ENCODE measurements around the gene EOLA1. TPM values are rescaled to one million over a fixed set of nuclear protein-coding genes. Genes with fewer than 3 reads are reported as not detected.

EOLA1 gene
- total RNA-seq, 1 experiment from 2014 or later, result 7.9 TPM

DNA sequence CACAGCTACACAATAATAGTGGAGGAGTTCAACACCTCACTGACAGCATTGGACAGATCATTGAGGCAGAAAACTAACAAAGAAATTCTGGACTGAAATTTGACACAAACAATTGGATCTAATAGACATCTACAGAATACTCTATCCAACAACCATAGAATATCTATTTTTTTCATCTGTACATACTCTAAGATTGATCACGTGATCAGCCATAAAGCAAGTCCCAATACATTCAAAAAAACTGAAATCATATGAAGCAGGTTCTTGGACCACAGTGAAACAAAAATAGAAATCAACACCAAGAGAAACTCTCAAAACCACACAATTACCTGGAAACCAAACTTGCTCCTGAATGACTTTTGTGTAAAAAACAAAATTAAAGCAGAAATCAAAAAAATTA, 23.5 kb upstream of the EOLA1 start:
- Histone ChIP-seq H3K4me2 (ENCODE audit: insufficient read depth, insufficient read length, low read length) (no peak overlapping the region), H3K4ac (ENCODE audit: low read depth, low read length) (no peak overlapping the region), H3T11ph (ENCODE audit: low read length) (no peak overlapping the region), H3K79me2 (ENCODE audit: insufficient read depth, low read length) (no peaks in the 10 kb centered on the region), H2BK120ac (ENCODE audit: low read depth, low read length, poor library complexity, severe bottlenecking) (no peak overlapping the region), H2BK20ac (ENCODE audit: low read depth, low read length, poor library complexity, severe bottlenecking) (no peak overlapping the region), H3K23ac (ENCODE audit: insufficient read length, low read depth, low read length) (no peak overlapping the region), H3K27ac (ENCODE audit: insufficient read length, low read depth, low read length) (no peak overlapping the region), H3K56ac (ENCODE audit: insufficient read length, low read depth, low read length) (no peak overlapping the region), H4K8ac (replicated peaks; ENCODE audit: insufficient read length, low read depth, low read length) (no peak overlapping the region), H2BK12ac (ENCODE audit: insufficient read length, low read depth, low read length) (no peak overlapping the region), H3K9me3 (ENCODE audit: control insufficient read depth, low read depth, low read length) (peaks cover 26% of the 10 kb centered on the region), H2AFZ (ENCODE audit: low read length) (no peak overlapping the region), H4K91ac (ENCODE audit: insufficient read length, low read depth, low read length) (no peak overlapping the region), H3K18ac (ENCODE audit: insufficient read length, low read depth, low read length) (no peak overlapping the region), H3K9ac (ENCODE audit: extremely low read depth, insufficient read length, low read length) (no peak overlapping the region), H3K27me3 (ENCODE audit: insufficient read depth, low read length) (no peaks in the 10 kb centered on the region), H3K23me2 (ENCODE audit: insufficient read length, low read depth, low read length, poor library complexity, severe bottlenecking) (no peaks in the 10 kb centered on the region), H2BK5ac (ENCODE audit: insufficient read length, low read length) (no peak overlapping the region), H3K14ac (ENCODE audit: insufficient read depth, low read length) (no peak overlapping the region), H4K5ac (ENCODE audit: insufficient read length, low read depth, low read length) (no peak overlapping the region), H3K79me1 (ENCODE audit: insufficient read depth, low read depth, low read length, poor library complexity, severe bottlenecking) (no peaks in the 10 kb centered on the region), H2AK5ac (ENCODE audit: insufficient read length, low read length) (no peak overlapping the region), H3K4me1 (ENCODE audit: insufficient read depth, low read length) (no peaks in the 10 kb centered on the region), H2BK15ac (ENCODE audit: low read depth, low read length) (no peak overlapping the region), H4K20me1 (ENCODE audit: control insufficient read depth, insufficient read depth, insufficient read length) (no peaks in the 10 kb centered on the region)
- no peak for DNase-seq
- peaks cover 73 to 77% of the 10 kb centered on the region in 2 experiments for H3K9me3 Mint-ChIP-seq
- no peak overlapping the region for H3K27ac Mint-ChIP-seq
- no CpG with 5 or more reads among the region's 1 CpG for WGBS (ENCODE audit: extremely low coverage, insufficient read length, low lambda C conversion rate)
- TF ChIP-seq, protein P1, sequence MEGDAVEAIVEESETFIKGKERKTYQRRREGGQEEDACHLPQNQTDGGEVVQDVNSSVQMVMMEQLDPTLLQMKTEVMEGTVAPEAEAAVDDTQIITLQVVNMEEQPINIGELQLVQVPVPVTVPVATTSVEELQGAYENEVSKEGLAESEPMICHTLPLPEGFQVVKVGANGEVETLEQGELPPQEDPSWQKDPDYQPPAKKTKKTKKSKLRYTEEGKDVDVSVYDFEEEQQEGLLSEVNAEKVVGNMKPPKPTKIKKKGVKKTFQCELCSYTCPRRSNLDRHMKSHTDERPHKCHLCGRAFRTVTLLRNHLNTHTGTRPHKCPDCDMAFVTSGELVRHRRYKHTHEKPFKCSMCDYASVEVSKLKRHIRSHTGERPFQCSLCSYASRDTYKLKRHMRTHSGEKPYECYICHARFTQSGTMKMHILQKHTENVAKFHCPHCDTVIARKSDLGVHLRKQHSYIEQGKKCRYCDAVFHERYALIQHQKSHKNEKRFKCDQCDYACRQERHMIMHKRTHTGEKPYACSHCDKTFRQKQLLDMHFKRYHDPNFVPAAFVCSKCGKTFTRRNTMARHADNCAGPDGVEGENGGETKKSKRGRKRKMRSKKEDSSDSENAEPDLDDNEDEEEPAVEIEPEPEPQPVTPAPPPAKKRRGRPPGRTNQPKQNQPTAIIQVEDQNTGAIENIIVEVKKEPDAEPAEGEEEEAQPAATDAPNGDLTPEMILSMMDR (conservative IDR thresholded peaks at IDR 0.05), result no peak
- peaks cover 1% of the 10 kb centered on the region; the same call in 1 of the 2 replicates for H3K27me3 Mint-ChIP-seq (ENCODE audit: low read depth)
- H3K4me1 Mint-ChIP-seq, result peaks cover 15 to 18% of the 10 kb centered on the region in 2 experiments
- H3K4me3 Mint-ChIP-seq, result no peak overlapping the region
- peaks cover 3 to 17% (median 10%) of the 10 kb centered on the region in 3 experiments; a peak in 6 of 7 replicates for H3K36me3 Mint-ChIP-seq (ENCODE audit: insufficient read depth in 1 of 3, low read depth in 3 of 3)

Measured in H9 (cell line).